GM12864 (cell line): ENCODE results near the gene SNAPIN.

ENCODE experiments used
- DNase-seq: peaks from one replicate; pipeline ENCODE4 v3.0.0-alpha.2; 2011; ENCODE audit warnings: low read depth
- H3K4me3 ChIP-seq: 2 replicates; pipeline ENCODE4 v1.5.1; 2011; ENCODE audit warnings: mild to moderate bottlenecking, low read depth, low read length, control low read depth
- TF ChIP-seq, protein P1 (sequence below): IDR thresholded peaks from 2 replicates; pipeline ENCODE4 v1.5.1; 2011; ENCODE audit warnings: low read depth, mild to moderate bottlenecking, moderate library complexity, low read length, control low read depth, inconsistent platforms; ENCODE audit errors: missing control alignments

SNAPIN gene

DNA sequence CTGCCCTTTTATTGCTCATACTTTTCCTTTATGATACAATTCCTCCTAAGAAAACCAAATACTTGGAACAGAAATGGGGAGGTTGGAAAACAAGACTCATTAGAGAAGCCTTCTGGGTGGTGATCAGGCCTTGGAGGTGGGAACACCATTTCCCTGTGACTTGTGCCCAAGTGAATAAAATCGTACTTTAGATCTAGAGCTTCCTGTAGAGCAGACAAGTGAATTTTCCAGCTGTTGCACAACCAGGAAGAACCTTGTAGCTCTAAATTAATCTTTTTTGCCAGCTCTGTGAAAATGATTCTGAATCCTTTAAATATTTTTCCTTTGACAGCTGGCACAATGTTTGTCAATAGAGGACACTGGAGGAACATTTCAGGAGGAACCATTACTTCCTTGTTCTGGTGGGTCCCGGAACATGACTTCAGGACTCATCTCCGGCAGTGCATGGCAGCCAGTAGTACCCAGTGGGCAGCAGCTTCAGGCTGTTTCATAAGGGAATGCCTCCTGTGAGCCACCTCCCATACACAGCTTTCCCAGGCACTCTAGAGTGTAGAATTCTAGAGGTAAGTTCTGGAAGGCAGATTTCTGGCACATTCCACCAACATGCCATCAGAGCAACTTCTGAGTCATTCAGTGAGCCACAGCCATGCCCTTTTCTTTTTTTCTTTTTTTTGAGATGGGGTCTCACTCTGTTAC lies 5.5 kb upstream of the SNAPIN start:
- DNase-seq: no peak
- TF ChIP-seq, protein P1, sequence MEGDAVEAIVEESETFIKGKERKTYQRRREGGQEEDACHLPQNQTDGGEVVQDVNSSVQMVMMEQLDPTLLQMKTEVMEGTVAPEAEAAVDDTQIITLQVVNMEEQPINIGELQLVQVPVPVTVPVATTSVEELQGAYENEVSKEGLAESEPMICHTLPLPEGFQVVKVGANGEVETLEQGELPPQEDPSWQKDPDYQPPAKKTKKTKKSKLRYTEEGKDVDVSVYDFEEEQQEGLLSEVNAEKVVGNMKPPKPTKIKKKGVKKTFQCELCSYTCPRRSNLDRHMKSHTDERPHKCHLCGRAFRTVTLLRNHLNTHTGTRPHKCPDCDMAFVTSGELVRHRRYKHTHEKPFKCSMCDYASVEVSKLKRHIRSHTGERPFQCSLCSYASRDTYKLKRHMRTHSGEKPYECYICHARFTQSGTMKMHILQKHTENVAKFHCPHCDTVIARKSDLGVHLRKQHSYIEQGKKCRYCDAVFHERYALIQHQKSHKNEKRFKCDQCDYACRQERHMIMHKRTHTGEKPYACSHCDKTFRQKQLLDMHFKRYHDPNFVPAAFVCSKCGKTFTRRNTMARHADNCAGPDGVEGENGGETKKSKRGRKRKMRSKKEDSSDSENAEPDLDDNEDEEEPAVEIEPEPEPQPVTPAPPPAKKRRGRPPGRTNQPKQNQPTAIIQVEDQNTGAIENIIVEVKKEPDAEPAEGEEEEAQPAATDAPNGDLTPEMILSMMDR: no peak
- H3K4me3 ChIP-seq: no peak overlapping the region

DNA sequence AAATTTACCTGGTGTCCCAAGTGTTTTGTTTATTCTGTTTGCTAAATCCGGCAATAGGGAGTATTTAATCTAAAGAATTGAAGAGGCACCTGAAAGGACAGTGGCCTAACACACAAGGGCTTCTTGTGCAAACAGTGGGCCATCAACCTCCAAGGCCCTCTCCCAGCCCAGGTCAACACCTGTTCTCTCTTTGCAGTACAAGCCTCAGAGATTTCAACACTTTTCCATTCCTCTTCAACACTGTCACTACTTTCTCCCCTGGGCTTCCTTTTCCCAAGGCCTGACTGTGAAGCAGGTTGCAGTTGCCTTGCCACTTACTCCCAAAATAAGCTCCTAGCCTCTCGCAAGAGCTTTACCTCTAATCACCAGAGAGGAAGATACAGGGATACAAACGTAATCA lies 3.2 kb upstream of the SNAPIN start:
- DNase-seq: no peak
- no peak overlapping the region for H3K4me3 ChIP-seq
- TF ChIP-seq, protein P1: no peak

DNA sequence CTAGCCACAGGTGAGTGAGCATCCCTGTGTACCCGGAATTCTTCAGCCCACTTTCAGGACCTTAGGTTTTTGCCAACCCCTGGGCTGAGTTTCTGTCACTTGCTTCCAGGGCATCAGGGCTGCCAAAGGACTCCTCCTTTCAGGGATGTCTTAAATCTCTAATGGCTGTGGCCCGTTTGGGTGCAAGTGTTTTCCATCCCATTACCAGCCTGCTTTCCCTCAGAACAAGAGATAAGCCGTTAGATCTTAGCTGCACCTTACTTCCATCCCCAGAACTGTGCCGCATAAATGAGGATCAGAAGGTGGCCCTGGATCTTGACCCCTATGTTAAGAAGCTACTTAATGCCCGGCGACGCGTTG lies 652 bp downstream of the SNAPIN start:
- H3K4me3 ChIP-seq: peak overlapping the region; percentile 70
- no peak for DNase-seq
- TF ChIP-seq, protein P1: no peak

DNA sequence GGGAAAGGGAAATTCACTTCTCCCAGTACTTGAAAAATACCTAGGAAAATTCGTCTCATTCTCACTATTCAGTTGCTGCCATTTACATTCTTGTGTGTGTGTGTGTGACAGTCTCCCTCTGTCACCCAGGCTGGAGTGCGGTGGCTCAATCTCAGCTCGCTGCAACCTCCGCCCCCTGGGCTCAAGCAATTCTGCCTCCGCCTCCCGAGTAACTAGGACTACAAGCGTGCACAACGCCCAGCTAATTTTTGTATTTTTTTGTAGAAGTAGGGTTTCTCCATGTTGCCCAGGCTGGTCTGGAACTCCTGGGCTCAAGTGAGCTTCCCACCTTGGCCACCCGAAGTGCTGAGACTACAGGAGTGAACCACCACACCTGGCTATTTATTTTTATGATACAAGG lies 1.2 kb downstream of the SNAPIN start:
- peak overlapping the region; percentile 70; the same call in 1 of the 2 replicates for H3K4me3 ChIP-seq

DNA sequence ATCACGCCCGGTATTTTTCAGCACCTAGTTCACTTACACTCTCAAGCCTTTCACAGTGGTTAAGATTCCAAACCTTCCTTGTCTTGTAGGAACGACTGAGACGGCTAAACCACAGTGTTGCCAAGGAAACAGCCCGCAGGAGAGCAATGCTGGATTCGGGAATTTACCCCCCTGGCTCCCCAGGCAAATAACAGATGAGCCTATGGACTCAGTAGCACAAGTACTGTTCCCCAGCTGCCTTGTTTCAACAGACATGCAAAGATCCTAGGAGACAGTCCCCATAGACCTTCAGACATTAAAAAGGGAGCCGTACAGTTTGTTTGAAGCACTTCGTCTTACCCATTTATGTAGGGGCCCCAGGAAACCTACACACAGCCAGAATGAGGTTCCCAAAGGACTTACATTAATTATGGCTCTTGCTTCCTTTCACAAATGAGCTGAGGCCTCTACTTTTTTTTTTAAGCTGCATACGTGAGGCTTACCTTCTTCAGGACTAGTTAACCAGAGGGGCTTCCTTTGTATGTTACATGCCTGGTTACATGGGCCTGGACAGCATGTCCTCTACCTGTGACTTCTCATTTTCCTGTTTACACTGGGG lies 2.7 kb downstream of the SNAPIN start:
- no peak for DNase-seq
- no peak overlapping the region for H3K4me3 ChIP-seq
- TF ChIP-seq, protein P1: no peak

More for the DNA sequence above, 1.2 kb downstream of the SNAPIN start:
- DNase-seq: no peak
- TF ChIP-seq, protein P1: no peak

DNA sequence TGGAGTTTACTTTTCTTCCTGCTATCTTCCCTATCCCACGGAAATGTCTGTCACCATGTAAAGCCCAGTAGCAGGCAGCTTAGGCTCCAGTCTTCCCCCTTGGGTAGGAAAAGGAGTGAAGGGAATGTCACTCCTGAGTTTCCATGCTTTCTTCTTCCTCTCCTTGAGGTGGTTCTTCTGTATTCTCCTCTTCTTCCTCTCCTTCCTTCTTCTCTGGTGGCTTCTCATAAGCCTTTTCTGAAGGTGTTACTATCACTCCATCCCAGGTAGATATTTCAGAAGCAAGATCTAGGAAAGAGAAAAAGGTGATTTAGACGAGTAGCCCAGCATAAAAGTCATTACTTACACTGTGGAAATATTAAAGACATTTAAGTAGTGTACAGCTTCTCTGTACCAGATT lies 3.8 kb downstream of the SNAPIN start:
- TF ChIP-seq, protein P1: no peak
- no peak for DNase-seq

DNA sequence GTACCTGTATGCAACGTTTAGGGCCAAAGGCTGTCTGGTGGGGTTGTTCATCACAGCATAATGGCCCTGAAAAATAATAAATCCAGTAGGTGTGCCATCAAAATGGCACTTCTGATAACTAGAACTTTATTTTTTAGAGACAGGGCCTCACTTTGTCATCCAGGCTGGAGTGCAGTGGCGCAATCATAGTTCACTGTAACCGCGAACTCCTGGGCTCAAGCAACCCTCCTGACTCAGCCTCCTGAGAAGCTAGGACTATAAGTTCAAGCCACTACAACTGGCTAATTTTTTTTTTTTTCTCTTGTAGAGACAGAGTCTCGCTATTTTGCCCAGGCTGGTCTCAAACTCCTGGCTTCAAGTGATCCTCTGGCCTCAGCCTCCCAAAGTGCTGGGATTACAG lies 4.7 kb downstream of the SNAPIN start:
- TF ChIP-seq, protein P1: no peak
- no peak for DNase-seq
- no peak overlapping the region for H3K4me3 ChIP-seq

More for the DNA sequence above, 3.8 kb downstream of the SNAPIN start:
- no peak overlapping the region for H3K4me3 ChIP-seq
